Aorta (tissue), 5 donors: ENCODE results near the gene CRYZ. TPM values are rescaled to one million over a fixed set of nuclear protein-coding genes. Genes with fewer than 3 reads are reported as not detected.

Source experiments
- ATAC-seq: fragments of 200-7000 bp; cut with Tn5 transposase; one replicate; pipeline ENCODE4 v1.9.1; 2022; ENCODE audit warnings: moderate library complexity; ENCODE audit not compliant: low FRiP score
- DNase-seq, 2 donors: peaks; one replicate each; pipeline ENCODE4 v3.0.0-alpha.2; 2020
- H3K27ac ChIP-seq, 2 donors: one replicate each; pipeline ENCODE4 v1.5.1; 2013; ENCODE audit warnings: low read length in 2 of 2, mild to moderate bottlenecking in 2 of 2, moderate library complexity in 2 of 2, control low read depth in 1 of 2, inconsistent platforms in 1 of 2, low read depth in 1 of 2
- H3K27me3 ChIP-seq, 2 donors: one replicate each; pipeline ENCODE4 v1.6.1; 2013; ENCODE audit warnings: control low read depth in 1 of 2, low read length in 1 of 2, mild to moderate bottlenecking in 1 of 2, moderate library complexity in 1 of 2; ENCODE audit not compliant: insufficient read depth in 2 of 2, control insufficient read depth in 1 of 2
- H3K36me3 ChIP-seq, 2 donors: one replicate each; pipeline ENCODE4 v1.6.1; 2013; ENCODE audit warnings: control low read depth in 1 of 2, low read length in 1 of 2, mild to moderate bottlenecking in 1 of 2; ENCODE audit not compliant: insufficient read depth in 2 of 2, control insufficient read depth in 1 of 2
- H3K4me1 ChIP-seq, 2 donors: one replicate each; pipeline ENCODE4 v1.6.1; 2013; ENCODE audit warnings: low read length in 2 of 2, control low read depth in 1 of 2, mild to moderate bottlenecking in 1 of 2, moderate library complexity in 1 of 2; ENCODE audit not compliant: insufficient read depth in 2 of 2, control insufficient read depth in 1 of 2
- H3K4me3 ChIP-seq, 2 donors: one replicate each; pipeline ENCODE4 v1.5.1; 2013; ENCODE audit warnings: low read length in 2 of 2, control low read depth in 1 of 2, mild to moderate bottlenecking in 1 of 2
- H3K9me3 ChIP-seq: one replicate; pipeline ENCODE4 v1.6.1; 2013; ENCODE audit warnings: mild to moderate bottlenecking, low read length; ENCODE audit not compliant: control insufficient read depth
- WGBS, 2 donors: extraction: QIAGEN DNeasy Blood & Tissue Kit; methylation state at CpG; one replicate each; pipeline ENCODE4 v1.1.7; 2013; 5-methylcytosine and 5-hydroxymethylcytosine counted together
- intact Hi-C, 2 donors: fragments of 100-400 bp; cut with DNase I; formaldehyde crosslinking; loops; one replicate each; pipeline versions ENCODE4 v1.14.2 to v1.15.0; 2022
- polyA plus RNA-seq, 2 donors: library from polyadenylated mRNA; stranded (reverse); fragments of 200-250 nt; gene quantifications; one replicate each; pipeline ENCODE4 v1.2.3, GENCODE V29; 2013
- total RNA-seq, 2 donors: library from RNA; stranded (reverse); fragmentation: NEBNext Ultra II Directional; extraction: Animal tissue kit (Norgen Biotek cat#: 25700); gene quantifications; one replicate each; pipeline ENCODE4 v1.2.1, GENCODE V29; 2021
- donor health status: healthy with polysubstance abuse.
- donor health status: Bipolar disorder and iron deficiency.
- donor health status: DM: no; HTN: no; CAD: no.
- donor health status: DM: no; HTN: no; CAD: no.
- donor health status: DM: yes; HTN: yes; CAD: no.

The CRYZ gene
- total and polyA plus RNA-seq, 4 donors, result 23.8 to 36.5 (median 26.4) TPM

- no peak for ATAC-seq
- no peak overlapping the region for H3K4me3 ChIP-seq
- no peaks in the 10 kb centered on the region for H3K4me1 ChIP-seq
- no peaks in the 10 kb centered on the region for H3K9me3 ChIP-seq
- WGBS, 2 donors, result 96 to 97% methylated on average over 2 of the region's 2 CpGs
- intact Hi-C loops, result no loop called here
- DNase-seq, result no peak
- H3K27ac ChIP-seq, result no peak overlapping the region
- H3K36me3 ChIP-seq, result peaks cover 9 to 10% of the 10 kb centered on the region in 2 donors
- no peaks in the 10 kb centered on the region for H3K27me3 ChIP-seq
These were observed 15.2 kb downstream of the CRYZ start for GRCh38 chr1:74717626-74718025.

- intact Hi-C loops, result no loop called here
- no peaks in the 10 kb centered on the region for H3K9me3 ChIP-seq
- no peak overlapping the region for H3K4me3 ChIP-seq
- no peak overlapping the region for H3K27ac ChIP-seq
- no peaks in the 10 kb centered on the region for H3K4me1 ChIP-seq
- WGBS, 2 donors, result 88 to 96% methylated on average over 1 of the region's 1 CpG
- no peaks in the 10 kb centered on the region for H3K27me3 ChIP-seq
- ATAC-seq, result no peak
- DNase-seq, result no peak
- H3K36me3 ChIP-seq, result peaks cover 8 to 11% of the 10 kb centered on the region in 2 donors
These were observed 16.0 kb downstream of the CRYZ start for GRCh38 chr1:74716822-74717221.

- Histone ChIP-seq H3K36me3 (peaks cover 5 to 7% of the 10 kb centered on the region in 2 donors), H3K9me3 (no peaks in the 10 kb centered on the region), H3K4me3 (no peak overlapping the region), H3K27me3 (no peaks in the 10 kb centered on the region), H3K4me1 (no peaks in the 10 kb centered on the region), H3K27ac (no peak overlapping the region)
- DNase-seq, result no peak
- ATAC-seq, result no peak
- intact Hi-C loops, result no loop called here
- 80 to 89% methylated on average over 6 of the region's 6 CpGs for WGBS, 2 donors
These were observed 17.0 kb downstream of the CRYZ start for GRCh38 chr1:74715806-74716205.

GRCh38 chr1:74715236-74715502 is 17.7 kb downstream of the CRYZ start:
- WGBS, 2 donors, result 72 to 77% methylated on average over 1 of the region's 1 CpG
- no peak overlapping the region for H3K27ac ChIP-seq
- no peak for ATAC-seq

GRCh38 chr1:74714429-74715235 is 18.2 kb downstream of the CRYZ start:
- no peak for DNase-seq
- H3K27me3 ChIP-seq, result no peaks in the 10 kb centered on the region
- no peak overlapping the region for H3K27ac ChIP-seq
- no peak for ATAC-seq
- H3K9me3 ChIP-seq, result no peaks in the 10 kb centered on the region
- 26 to 41% methylated on average over 1 of the region's 1 CpG for WGBS, 2 donors
- intact Hi-C loops, result no loop called here
- H3K4me1 ChIP-seq, result no peaks in the 10 kb centered on the region
- no peak overlapping the region for H3K4me3 ChIP-seq
- H3K36me3 ChIP-seq, result peaks cover 3 to 7% of the 10 kb centered on the region in 2 donors

More at GRCh38 chr1:74715236-74715502, 17.7 kb downstream of the CRYZ start:
- Histone ChIP-seq H3K36me3 (peaks cover 4 to 7% of the 10 kb centered on the region in 2 donors), H3K27me3 (no peaks in the 10 kb centered on the region), H3K4me3 (no peak overlapping the region), H3K4me1 (no peaks in the 10 kb centered on the region), H3K9me3 (no peaks in the 10 kb centered on the region)
- intact Hi-C loops, result no loop called here
- DNase-seq, result no peak

GRCh38 chr1:74713849-74714248 is 19.0 kb downstream of the CRYZ start:
- intact Hi-C loops, result no loop called here
- WGBS, 2 donors, result 65 to 69% methylated on average over 3 of the region's 3 CpGs
- Histone ChIP-seq H3K27ac (no peak overlapping the region), H3K4me1 (no peaks in the 10 kb centered on the region), H3K9me3 (no peaks in the 10 kb centered on the region), H3K27me3 (no peaks in the 10 kb centered on the region), H3K36me3 (peaks cover 3 to 7% of the 10 kb centered on the region in 2 donors), H3K4me3 (no peak overlapping the region)
- ATAC-seq (no peak), DNase-seq (no peak)

GRCh38 chr1:74712881-74713280 is 20.0 kb downstream of the CRYZ start:
- no peak overlapping the region for H3K27ac ChIP-seq
- WGBS, 2 donors, result 21 to 34% methylated on average over 1 of the region's 1 CpG
- no peaks in the 10 kb centered on the region for H3K4me1 ChIP-seq
- DNase-seq, result no peak
- H3K27me3 ChIP-seq, result no peaks in the 10 kb centered on the region
- intact Hi-C loops, result no loop called here
- no peaks in the 10 kb centered on the region for H3K9me3 ChIP-seq
- ATAC-seq, result no peak
- no peak overlapping the region for H3K4me3 ChIP-seq
- peaks cover 3 to 7% of the 10 kb centered on the region in 2 donors for H3K36me3 ChIP-seq

GRCh38 chr1:74703386-74704182 is 29.3 kb downstream of the CRYZ start:
- Histone ChIP-seq H3K9me3 (no peaks in the 10 kb centered on the region), H3K27me3 (no peaks in the 10 kb centered on the region), H3K36me3 (peaks cover 4 to 12% of the 10 kb centered on the region in 2 donors), H3K4me3 (no peak overlapping the region), H3K4me1 (no peaks in the 10 kb centered on the region), H3K27ac (no peak overlapping the region)
- ATAC-seq, result no peak
- WGBS, 2 donors, result 94 to 96% methylated on average over 6 of the region's 6 CpGs
- DNase-seq, result no peak
- intact Hi-C loops, result no loop called here

- no peak for ATAC-seq
- intact Hi-C loops, result no loop called here
- no peak overlapping the region for H3K27ac ChIP-seq
These were observed 33.5 kb downstream of the CRYZ start for GRCh38 chr1:74699331-74699730.

More at GRCh38 chr1:74699331-74699730, 33.5 kb downstream of the CRYZ start:
- DNase-seq, result no peak
- no peaks in the 10 kb centered on the region for H3K9me3 ChIP-seq
- no peaks in the 10 kb centered on the region for H3K4me1 ChIP-seq
- no peak overlapping the region for H3K4me3 ChIP-seq
- peaks cover 4 to 8% of the 10 kb centered on the region in 2 donors for H3K36me3 ChIP-seq
- H3K27me3 ChIP-seq, result no peaks in the 10 kb centered on the region
